Heart right ventricle (tissue), 16 donors: Measurements from ENCODE around the gene TET2. TPM values are rescaled to one million over a fixed set of nuclear protein-coding genes. Genes with fewer than 3 reads are reported as not detected.

Source experiments
- ATAC-seq, 8 donors: fragments of 200-7000 bp; cut with Tn5 transposase; one replicate each; pipeline ENCODE4 v1.9.1; 2020; ENCODE audit warnings: mild to moderate bottlenecking in 8 of 8, moderate library complexity in 8 of 8, moderate number of reproducible peaks in 1 of 8
- DNase-seq, 2 donors: peaks; one replicate each; pipeline ENCODE4 v3.0.0-alpha.2; 2020
- H3K27ac ChIP-seq, 10 donors: fragments of 200-600 bp; sonication (generic) in 2 of 10; one replicate each; pipeline versions ENCODE4 v1.5.0 to v1.8.0; 2020 to 2022; ENCODE audit warnings: mild to moderate bottlenecking in 3 of 10
- H3K27me3 ChIP-seq, 7 donors: fragments of 200-600 bp; one replicate each; pipeline ENCODE4 v1.8.0; 2021 to 2022; ENCODE audit warnings: mild to moderate bottlenecking in 2 of 7
- H3K36me3 ChIP-seq, 9 donors: fragments of 200-600 bp; sonication (generic) in 1 of 9; one replicate each; pipeline versions ENCODE4 v1.5.0 to v1.8.0; 2020 to 2022; ENCODE audit warnings: mild to moderate bottlenecking in 2 of 9
- H3K4me1 ChIP-seq, 9 donors: fragments of 200-600 bp; sonication (generic) in 1 of 9; one replicate each; pipeline versions ENCODE4 v1.5.0 to v1.8.0; 2020 to 2022; ENCODE audit warnings: mild to moderate bottlenecking in 4 of 9
- H3K4me3 ChIP-seq, 10 donors: fragments of 200-600 bp; sonication (generic) in 2 of 10; one replicate each; pipeline versions ENCODE4 v1.5.0 to v1.8.0; 2020 to 2022; ENCODE audit warnings: mild to moderate bottlenecking in 7 of 10, moderate library complexity in 2 of 10
- H3K9me3 ChIP-seq, 11 donors: fragments of 200-600 bp in 10 of 11; sonication (generic) in 2 of 11; one replicate each; pipeline versions ENCODE4 v1.5.0 to v1.8.0; 2013 to 2022; ENCODE audit warnings: mild to moderate bottlenecking in 2 of 11, control low read depth in 1 of 11, moderate library complexity in 1 of 11
- CTCF ChIP-seq, 9 donors: fragments of 200-600 bp; sonication (generic) in 2 of 9; IDR thresholded peaks; one replicate each; pipeline versions ENCODE4 v1.5.0 to v1.8.0; 2021 to 2022; ENCODE audit warnings: antibody characterized with exemption in 9 of 9, mild to moderate bottlenecking in 5 of 9, moderate library complexity in 1 of 9
- WGBS, 2 donors: extraction: QIAGEN DNeasy Blood & Tissue Kit; methylation state at CpG; one replicate each; pipeline ENCODE4 v1.1.7; 2013; ENCODE audit warnings: inconsistent platforms in 1 of 2; 5-methylcytosine and 5-hydroxymethylcytosine counted together
- intact Hi-C, 10 donors: fragments of 100-400 bp; cut with DNase I; formaldehyde crosslinking; loops; one replicate each; pipeline versions ENCODE4 v1.11.1 to v1.14.2; 2022
- polyA plus RNA-seq, 2 donors: library from polyadenylated mRNA; stranded (reverse); fragments of 200-250 nt; gene quantifications; one replicate each; pipeline ENCODE4 v1.2.3, GENCODE V29; 2013
- total RNA-seq, 10 donors: library from RNA; stranded (reverse); fragmentation: NEBNext Ultra II Directional in 3 of 10; extraction: Animal tissue kit (Norgen Biotek cat#: 25700) in 3 of 10; gene quantifications; one replicate each; pipeline versions ENCODE4 v1.2.1 to v1.2.4, GENCODE V29; 2021 to 2023
- donor health status: Arrhythmogenic right ventricular cardiomyopathy.
- donor health status: ischemic (EF 13 %, LVEDD 7.1; RV severe dilation, severe dysfunction).
- donor health status: healthy with polysubstance abuse.
- donor health status: DM: no; HTN: yes; CAD: no.
- donor health status: DM: no; HTN: no; CAD: no.
- donor health status: ischemic (EF 25% LVEDD 6.9; RV normal size, moderate dysfunction).
- donor health status: ischemic (EF 25% LVEDD 5.7; RV mildly dilated, moderate dysfunction).
- donor health status: healthy.
- donor health status: DM: yes; HTN: yes; CAD: no.
- donor health status: Ischemic cardiomyopathy.
- donor health status: ischemic (EF 35%, LVEDD 5.7; RV mildly dilated, moderate dysfunction).
- donor health status: nonischemic (EF 11% LVEDD 7.7; RV severe dilation, severe dysfunction).
- donor health status: DM: yes; HTN: yes; CAD: no.
- donor health status: PGD.
- donor health status: ischemic (EF 29% LVEDD 5.4; RV normal size, mild dysfunction).
- donor health status: nonischemic (EF 23%, LVEDD 6.1; RV moderate dilation, normal function).

Gene TET2
- total and polyA plus RNA-seq, 12 donors, result 1.4 to 20.6 (median 16.8) TPM

DNA sequence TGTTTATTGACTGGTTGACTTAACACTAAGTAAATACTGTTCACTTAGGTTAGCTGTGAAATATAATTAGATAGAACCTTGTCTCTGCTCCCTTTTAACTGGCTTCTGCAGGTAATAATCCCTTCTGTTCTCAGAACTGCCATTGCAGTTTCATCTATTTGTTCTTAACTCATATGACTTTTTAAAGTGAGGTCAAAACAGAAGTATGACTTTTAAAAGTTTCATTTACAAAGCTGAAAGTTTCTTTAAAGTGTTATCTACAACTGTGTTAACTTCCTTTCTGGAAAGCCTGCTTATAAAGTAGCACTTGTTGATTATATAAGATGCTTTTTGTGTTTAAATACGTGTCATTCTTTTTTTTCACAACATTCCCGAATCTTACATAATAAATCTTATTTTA lies 127.4 kb downstream of the TET2 start:
- intact Hi-C loops, result loop anchor here in 1 of 10 donors (10.0 kb wide), 1 partner anchor 129 kb away; the partner anchor contains the start of gene TET2
- Histone ChIP-seq H3K27ac (no peak overlapping the region), H3K4me3 (no peak overlapping the region), H3K9me3 (no peaks in the 10 kb centered on the region), H3K27me3 (no peaks in the 10 kb centered on the region), H3K36me3 (peaks cover 0 to 90% (median 44%) of the 10 kb centered on the region in 9 donors), H3K4me1 (no peaks in the 10 kb centered on the region)
- no peak for ATAC-seq
- TF ChIP-seq CTCF (IDR thresholded peaks at IDR 0.05), result no peak
- 80 to 84% methylated on average over 2 of the region's 2 CpGs for WGBS, 2 donors
- DNase-seq, result no peak

GRCh38 chr4:105274504-105274903 lies 127.8 kb downstream of the TET2 start:
- ATAC-seq (peak in 1 of 8 donors; percentile 37), DNase-seq (no peak)
- Histone ChIP-seq H3K27me3 (no peaks in the 10 kb centered on the region), H3K36me3 (peaks cover 0 to 86% (median 40%) of the 10 kb centered on the region in 9 donors), H3K4me1 (no peaks in the 10 kb centered on the region), H3K9me3 (no peaks in the 10 kb centered on the region), H3K4me3 (no peak overlapping the region), H3K27ac (no peak overlapping the region)
- 96% methylated on average over 1 of the region's 1 CpG for WGBS, 2 donors
- no peak for TF ChIP-seq CTCF (IDR thresholded peaks at IDR 0.05)
- intact Hi-C loops, result loop anchor here in 1 of 10 donors (10.0 kb wide), 1 partner anchor 130 kb away; the partner anchor contains the start of gene TET2

DNA sequence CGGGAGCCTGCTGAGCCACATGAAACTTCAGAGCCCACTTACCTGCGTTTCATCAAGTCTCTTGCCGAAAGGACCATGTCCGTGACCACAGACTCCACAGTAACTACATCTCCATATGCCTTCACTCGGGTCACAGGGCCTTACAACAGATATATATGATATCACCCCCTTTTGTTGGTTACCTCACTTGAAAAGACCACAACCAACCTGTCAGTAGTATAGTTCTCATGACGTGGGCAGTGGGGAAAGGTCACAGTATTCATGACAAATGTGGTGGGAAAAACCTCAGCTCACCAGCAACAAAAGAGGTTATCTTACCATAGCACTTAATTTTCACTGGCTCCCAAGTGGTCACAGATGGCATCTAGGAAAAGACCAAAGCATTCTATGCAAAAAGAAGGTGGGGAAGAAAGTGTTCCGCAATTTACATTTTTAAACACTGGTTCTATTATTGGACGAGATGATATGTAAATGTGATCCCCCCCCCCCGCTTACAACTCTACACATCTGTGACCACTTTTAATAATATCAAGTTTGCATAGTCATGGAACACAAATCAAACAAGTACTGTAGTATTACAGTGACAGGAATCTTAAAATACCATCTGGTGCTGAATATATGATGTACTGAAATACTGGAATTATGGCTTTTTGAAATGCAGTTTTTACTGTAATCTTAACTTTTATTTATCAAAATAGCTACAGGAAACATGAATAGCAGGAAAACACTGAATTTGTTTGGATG lies 129.9 kb downstream of the TET2 start:
- H3K27me3 ChIP-seq, result no peaks in the 10 kb centered on the region
- no peak overlapping the region for H3K27ac ChIP-seq
- peaks cover 0 to 10% (median 0%) of the 10 kb centered on the region in 9 donors for H3K4me1 ChIP-seq
- DNase-seq, result no peak
- 94% methylated on average over 9 of the region's 9 CpGs for WGBS, 2 donors
- intact Hi-C loops, result loop anchor here in 1 of 10 donors (10.0 kb wide), 1 partner anchor 132 kb away; the partner anchor contains the start of gene TET2
- H3K36me3 ChIP-seq, result peaks cover 0 to 66% (median 26%) of the 10 kb centered on the region in 9 donors
- no peak overlapping the region for H3K4me3 ChIP-seq
- ATAC-seq, result no peak
- no peaks in the 10 kb centered on the region for H3K9me3 ChIP-seq
- TF ChIP-seq CTCF (IDR thresholded peaks at IDR 0.05), result no peak

- Histone ChIP-seq H3K27me3 (no peaks in the 10 kb centered on the region), H3K4me1 (peaks cover 0 to 10% (median 0%) of the 10 kb centered on the region in 9 donors), H3K27ac (no peak overlapping the region), H3K9me3 (no peaks in the 10 kb centered on the region), H3K4me3 (no peak overlapping the region), H3K36me3 (peaks cover 0 to 54% (median 19%) of the 10 kb centered on the region in 9 donors)
- DNase-seq (no peak), ATAC-seq (no peak)
- no peak for TF ChIP-seq CTCF (IDR thresholded peaks at IDR 0.05)
- intact Hi-C loops, result loop anchor here in 1 of 10 donors (10.0 kb wide), 1 partner anchor 133 kb away; the partner anchor contains the start of gene TET2
- WGBS, 2 donors, result 82 to 91% methylated on average over 1 of the region's 1 CpG
Observed at GRCh38 chr4:105277702-105278101, 131.0 kb downstream of the TET2 start.
